ENCODE data around the gene NUDT3. TPM values are rescaled to one million over a fixed set of nuclear protein-coding genes. Genes with fewer than 3 reads are reported as not detected.
A peak's percentile ranks its signal among the peaks of the same experiment; 100 is the strongest.
"Not testable (repeated sequence)": the region's sequence is repeated elsewhere in the genome, so short reads cannot be mapped to it uniquely, and the experiment has no call there.

Gene NUDT3
- total RNA-seq, 6 experiments from 2014 or later: 14.5 to 22.7 (median 16.7) TPM

GRCh38 chr6:34334796-34335416 is 57.6 kb downstream of the NUDT3 start:
- DNase-seq (no peak), ATAC-seq (peak in 2 of 4 donors; percentile 28 to 63)
- Histone ChIP-seq H3K9me3 (no peaks in the 10 kb centered on the region), H3K4me3 (no peak overlapping the region), H3K4me1 (peaks cover 0 to 5% (median 0%) of the 10 kb centered on the region in 4 donors), H3K27ac (no peak overlapping the region), H3K36me3 (peaks cover 0 to 3% (median 0%) of the 10 kb centered on the region in 4 donors), H3K27me3 (no peaks in the 10 kb centered on the region)
- no peak for TF ChIP-seq CTCF (IDR thresholded peaks at IDR 0.05)
- no peak for TF ChIP-seq POLR2A (IDR thresholded peaks at IDR 0.05)
- 73% methylated on average over 3 of the region's 3 CpGs for WGBS (ENCODE audit: insufficient coverage, low coverage, low lambda C conversion rate, missing lambda C conversion rate)
- intact Hi-C loops (cut with DNase I): no loop called here

DNA sequence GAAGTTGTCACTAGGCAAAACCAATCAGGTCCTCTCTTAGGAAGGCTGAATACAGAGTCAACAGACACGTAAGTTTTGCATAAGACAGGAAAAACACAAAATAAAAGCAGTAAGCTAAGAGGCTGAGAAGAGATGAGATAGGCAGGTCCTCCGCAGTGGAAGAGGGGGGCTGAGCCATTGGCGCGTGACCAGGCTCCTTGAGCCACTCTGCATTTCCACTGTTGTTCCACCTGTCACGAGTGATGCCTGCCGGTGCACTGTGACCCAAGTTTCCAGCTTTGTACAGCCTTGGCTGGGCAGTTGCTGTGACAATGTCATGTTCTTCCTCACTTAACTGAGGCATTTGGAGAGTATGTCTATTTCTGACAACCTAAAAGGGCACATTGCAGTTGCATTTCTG is 58.6 kb downstream of the NUDT3 start:
- H3K27me3 ChIP-seq: no peaks in the 10 kb centered on the region
- no peak for ATAC-seq
- WGBS (ENCODE audit: insufficient coverage, low coverage, low lambda C conversion rate, missing lambda C conversion rate): 80% methylated on average over 2 of the region's 6 CpGs
- DNase-seq: no peak
- no peak overlapping the region for H3K27ac ChIP-seq
- peaks cover 0 to 5% (median 0%) of the 10 kb centered on the region in 4 donors for H3K4me1 ChIP-seq
- H3K4me3 ChIP-seq: no peak overlapping the region
- intact Hi-C loops (cut with DNase I): no loop called here
- H3K36me3 ChIP-seq: peaks cover 0 to 3% (median 0%) of the 10 kb centered on the region in 4 donors
- no peaks in the 10 kb centered on the region for H3K9me3 ChIP-seq
- no peak for TF ChIP-seq CTCF (IDR thresholded peaks at IDR 0.05)
- TF ChIP-seq POLR2A (IDR thresholded peaks at IDR 0.05): no peak

GRCh38 chr6:34332251-34333198 is 59.9 kb downstream of the NUDT3 start:
- peak in 3 of 4 donors; percentile 27 to 45 (median 35) for ATAC-seq
- no peaks in the 10 kb centered on the region for H3K27me3 ChIP-seq
- no peaks in the 10 kb centered on the region for H3K9me3 ChIP-seq
- no peak overlapping the region for H3K4me3 ChIP-seq
- peaks cover 0 to 3% (median 0%) of the 10 kb centered on the region in 4 donors for H3K36me3 ChIP-seq
- no peak for DNase-seq
- peaks cover 0 to 5% (median 0%) of the 10 kb centered on the region in 4 donors for H3K4me1 ChIP-seq
- intact Hi-C loops (cut with DNase I): no loop called here
- WGBS (ENCODE audit: insufficient coverage, low coverage, low lambda C conversion rate, missing lambda C conversion rate): 68% methylated on average over 6 of the region's 6 CpGs
- no peak for TF ChIP-seq CTCF (IDR thresholded peaks at IDR 0.05)
- TF ChIP-seq POLR2A (IDR thresholded peaks at IDR 0.05): no peak
- no peak overlapping the region for H3K27ac ChIP-seq

- no peaks in the 10 kb centered on the region for H3K27me3 ChIP-seq
- H3K27ac ChIP-seq: no peak overlapping the region
- TF ChIP-seq POLR2A (IDR thresholded peaks at IDR 0.05) (no peak), CTCF (IDR thresholded peaks at IDR 0.05) (no peak)
- no peaks in the 10 kb centered on the region for H3K9me3 ChIP-seq
- ATAC-seq: no peak
- H3K36me3 ChIP-seq: peaks cover 0 to 3% (median 0%) of the 10 kb centered on the region in 4 donors
- peaks cover 0 to 5% (median 0%) of the 10 kb centered on the region in 4 donors for H3K4me1 ChIP-seq
- 66% methylated on average over 7 of the region's 7 CpGs for WGBS (ENCODE audit: insufficient coverage, low coverage, low lambda C conversion rate, missing lambda C conversion rate)
- H3K4me3 ChIP-seq: no peak overlapping the region
- intact Hi-C loops (cut with DNase I): no loop called here
- no peak for DNase-seq
Observed at GRCh38 chr6:34331371-34332050, 61.0 kb downstream of the NUDT3 start.

DNA sequence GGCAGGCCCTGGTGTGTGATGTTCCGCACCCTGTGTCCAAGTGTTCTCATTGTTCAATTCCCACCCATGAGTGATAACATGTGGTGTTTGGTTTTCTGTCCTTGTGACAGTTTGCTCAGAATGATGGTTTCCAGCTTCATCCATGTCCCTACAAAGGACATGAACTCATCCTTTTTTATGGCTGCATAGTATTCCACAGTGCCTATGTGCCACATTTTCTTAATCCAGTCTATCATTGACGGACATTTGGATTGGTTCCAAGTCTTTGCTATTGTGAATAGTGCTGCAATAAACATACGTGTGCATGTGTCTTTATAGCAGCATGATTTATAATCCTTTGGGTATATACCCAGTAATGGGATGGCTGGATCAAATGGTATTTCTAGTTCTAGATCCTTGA is 62.7 kb downstream of the NUDT3 start:
- WGBS (ENCODE audit: insufficient coverage, low coverage, low lambda C conversion rate, missing lambda C conversion rate): 86% methylated on average over 3 of the region's 3 CpGs
- not testable (repeated sequence) for ATAC-seq

More for the DNA sequence above, 62.7 kb downstream of the NUDT3 start:
- H3K4me3 ChIP-seq; H3K4me1 ChIP-seq; H3K27me3 ChIP-seq; H3K27ac ChIP-seq; intact Hi-C loops (cut with DNase I); DNase-seq; H3K9me3 ChIP-seq; H3K36me3 ChIP-seq: not testable (repeated sequence)
